Astrocyte of the spinal cord (primary cell): ENCODE results near the gene AXIN1.

Experiments used
- DNase-seq: peaks from one replicate; pipeline ENCODE4 v3.0.0; 2011; ENCODE audit warnings: low read depth, low spot score
- H3K4me3 ChIP-seq: 2 replicates; pipeline ENCODE4 v1.5.1; 2011; ENCODE audit warnings: low read depth, mild to moderate bottlenecking, low read length, moderate library complexity
- in situ Hi-C: cut with HindIII; loops from 2 replicates; pipeline ENCODE4 v1.10.0; 2017; ENCODE audit warnings: low sequenced_read_pairs
- TF ChIP-seq, protein P1 (sequence below): IDR thresholded peaks from 2 replicates; pipeline ENCODE4 v1.5.1; 2012; ENCODE audit warnings: low read depth, mild to moderate bottlenecking, low read length, inconsistent platforms

AXIN1 gene

DNA sequence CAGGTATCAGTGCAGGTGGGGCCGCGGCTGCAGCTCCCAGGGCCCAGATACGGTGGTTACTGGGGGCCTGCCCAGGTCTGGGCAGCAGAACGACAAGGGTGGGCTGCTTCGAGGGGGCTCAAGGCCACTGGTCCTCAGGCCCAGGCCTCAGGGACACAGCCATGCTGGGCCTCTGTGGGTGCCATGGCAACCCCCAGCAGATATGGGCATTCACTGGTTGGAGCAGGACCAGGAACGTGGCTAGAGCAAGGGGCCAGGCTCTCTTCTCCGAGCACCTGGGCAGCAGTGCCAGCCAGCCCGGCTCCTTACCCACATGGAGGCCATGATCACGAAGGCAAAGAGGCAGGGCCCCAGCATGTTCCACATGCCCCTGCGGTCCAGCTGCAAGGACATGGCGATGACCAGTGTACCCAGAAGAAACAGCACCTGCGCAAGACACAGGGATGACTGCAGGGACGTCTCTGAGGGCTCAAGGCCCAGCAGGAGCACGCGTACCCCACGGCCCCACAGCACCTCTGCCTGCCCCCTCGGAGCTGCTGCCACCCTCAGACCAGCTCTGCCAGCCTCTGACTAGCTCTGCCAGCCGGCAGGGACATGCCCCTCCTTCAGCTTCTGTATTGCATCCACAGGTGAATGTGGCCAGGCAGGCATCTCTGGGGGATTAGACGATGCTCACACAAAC, 19.9 kb upstream of the AXIN1 start:
- no peak for DNase-seq
- in situ Hi-C loops, result no loop called here
- no peak overlapping the region for H3K4me3 ChIP-seq
- TF ChIP-seq, protein P1, sequence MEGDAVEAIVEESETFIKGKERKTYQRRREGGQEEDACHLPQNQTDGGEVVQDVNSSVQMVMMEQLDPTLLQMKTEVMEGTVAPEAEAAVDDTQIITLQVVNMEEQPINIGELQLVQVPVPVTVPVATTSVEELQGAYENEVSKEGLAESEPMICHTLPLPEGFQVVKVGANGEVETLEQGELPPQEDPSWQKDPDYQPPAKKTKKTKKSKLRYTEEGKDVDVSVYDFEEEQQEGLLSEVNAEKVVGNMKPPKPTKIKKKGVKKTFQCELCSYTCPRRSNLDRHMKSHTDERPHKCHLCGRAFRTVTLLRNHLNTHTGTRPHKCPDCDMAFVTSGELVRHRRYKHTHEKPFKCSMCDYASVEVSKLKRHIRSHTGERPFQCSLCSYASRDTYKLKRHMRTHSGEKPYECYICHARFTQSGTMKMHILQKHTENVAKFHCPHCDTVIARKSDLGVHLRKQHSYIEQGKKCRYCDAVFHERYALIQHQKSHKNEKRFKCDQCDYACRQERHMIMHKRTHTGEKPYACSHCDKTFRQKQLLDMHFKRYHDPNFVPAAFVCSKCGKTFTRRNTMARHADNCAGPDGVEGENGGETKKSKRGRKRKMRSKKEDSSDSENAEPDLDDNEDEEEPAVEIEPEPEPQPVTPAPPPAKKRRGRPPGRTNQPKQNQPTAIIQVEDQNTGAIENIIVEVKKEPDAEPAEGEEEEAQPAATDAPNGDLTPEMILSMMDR, result no peak

DNA sequence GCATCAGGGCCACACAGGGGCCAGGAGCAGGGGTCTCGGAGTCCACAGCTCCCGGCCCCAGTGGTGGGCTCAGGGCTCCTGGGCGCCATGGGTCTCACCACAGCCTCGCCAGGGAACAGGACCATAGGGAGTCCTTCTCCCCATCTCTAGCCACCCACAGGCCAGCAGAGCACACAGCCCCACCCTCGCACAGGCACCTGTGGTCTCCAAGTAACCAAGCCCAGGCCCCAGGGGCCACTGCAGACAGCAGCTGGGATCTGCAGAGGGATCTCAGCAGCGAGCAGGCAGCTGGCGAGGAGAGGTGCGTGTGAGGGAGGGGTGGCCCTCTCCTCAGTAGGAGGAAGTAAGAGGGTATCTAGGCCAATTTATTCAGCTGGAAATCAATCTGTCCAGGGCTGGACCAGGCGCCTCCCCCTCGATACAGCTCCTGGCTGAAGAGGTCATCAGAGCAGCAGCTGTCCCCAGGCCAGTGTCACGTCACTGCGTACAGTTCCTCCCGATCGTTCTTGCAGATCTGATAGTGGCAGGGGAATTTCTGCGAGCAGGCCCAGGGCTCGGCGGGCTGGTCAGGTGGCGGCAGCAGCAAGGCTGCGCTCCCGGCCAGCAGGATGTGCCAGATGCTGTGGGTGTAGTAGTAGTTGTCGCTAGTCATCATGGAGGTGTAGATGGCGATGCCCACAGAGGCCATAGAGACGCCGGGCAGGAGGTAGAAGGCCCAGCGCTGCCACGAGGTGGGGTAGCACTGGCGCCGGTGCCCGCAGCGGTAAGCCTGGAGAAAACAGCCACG, 19.2 kb upstream of the AXIN1 start:
- TF ChIP-seq, protein P1, result no peak
- no peak for DNase-seq
- in situ Hi-C loops, result no loop called here
- H3K4me3 ChIP-seq, result no peak overlapping the region

DNA sequence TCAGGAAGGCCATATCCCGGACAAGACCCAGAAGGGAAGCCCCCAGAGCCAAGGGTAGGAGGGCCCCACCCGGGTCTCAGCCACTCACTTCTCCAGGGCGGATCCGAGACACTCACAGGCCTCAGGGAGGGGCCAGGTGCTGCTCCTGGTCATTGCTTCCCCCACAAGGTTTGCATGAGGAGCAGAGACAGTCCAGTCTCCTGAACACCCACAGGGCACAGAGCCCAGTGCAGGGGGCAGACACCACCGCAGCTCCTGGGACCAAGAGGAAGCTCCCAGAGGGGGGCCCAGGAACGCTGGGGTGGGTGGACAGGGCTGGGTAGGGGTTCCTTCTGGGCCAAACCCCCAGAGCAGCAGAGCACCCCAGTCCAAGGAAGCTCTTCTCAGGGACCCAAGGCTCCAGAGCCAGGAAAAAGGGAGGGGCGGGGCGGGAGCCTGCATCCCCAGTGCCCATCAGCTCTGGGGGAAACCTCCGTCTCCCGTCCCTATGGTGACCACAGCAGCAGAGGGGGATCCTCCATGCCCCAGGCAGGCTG, 18.5 kb upstream of the AXIN1 start:
- in situ Hi-C loops, result no loop called here
- no peak overlapping the region for H3K4me3 ChIP-seq
- TF ChIP-seq, protein P1, result no peak
- no peak for DNase-seq

DNA sequence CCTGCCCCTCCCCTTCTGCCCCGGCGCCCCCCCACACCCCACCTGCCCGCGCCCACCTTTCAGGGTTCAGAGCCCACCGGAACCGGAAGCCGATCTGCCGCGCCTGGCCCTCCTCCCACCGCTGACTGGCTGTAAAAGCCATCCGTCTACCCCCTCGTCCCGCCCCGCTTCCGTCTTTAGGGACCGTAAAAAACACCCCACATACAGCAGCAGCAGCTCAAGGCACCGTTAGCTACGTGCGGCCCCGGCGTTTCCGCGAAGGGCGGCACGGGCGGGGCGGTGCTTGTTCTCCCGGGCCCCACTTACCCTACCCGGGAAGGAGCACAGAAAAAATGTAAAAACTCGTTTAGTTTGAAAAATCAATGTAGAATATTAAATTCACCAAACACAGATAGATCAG, 17.9 kb upstream of the AXIN1 start, which contains the start of gene MRPL28:
MRPL28 (minus strand) TSS at position 96 of the 400 bp plus-strand sequence. CDS start 320 bp downstream, outside the sequence.
- in situ Hi-C loops, result no loop called here
- H3K4me3 ChIP-seq, result peak within 1 kb of the TSS; percentile 48
- TF ChIP-seq, protein P1, result no peak
- DNase-seq, result peak; percentile 95

DNA sequence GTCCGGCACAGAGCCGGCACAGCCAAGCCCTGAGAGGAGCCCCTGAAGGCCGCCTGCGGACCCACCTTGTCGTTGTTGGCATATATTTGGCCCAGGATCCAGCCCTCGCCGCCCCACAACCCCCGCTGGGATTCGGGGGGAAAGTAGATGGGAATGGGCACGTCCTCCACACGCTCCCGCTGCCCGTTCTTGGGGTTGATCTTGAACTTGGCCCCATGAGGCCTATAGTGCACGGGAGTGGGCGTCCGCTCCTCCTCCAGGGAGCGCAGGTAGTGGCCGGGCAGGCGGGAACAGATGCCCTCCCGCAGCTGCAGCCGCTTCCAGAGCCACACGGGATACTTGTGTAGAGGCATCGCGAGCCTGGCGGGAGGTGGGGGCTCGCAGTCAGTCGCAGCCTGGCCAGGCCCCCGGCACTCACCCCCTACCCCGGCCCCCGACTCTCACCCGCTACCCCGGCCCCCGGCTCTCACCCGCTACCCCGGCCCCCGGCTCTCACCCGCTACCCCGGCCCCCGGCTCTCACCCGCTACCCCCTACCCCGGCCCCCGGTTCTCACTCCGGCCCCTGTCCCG, 17.4 kb upstream of the AXIN1 start:
- DNase-seq, result peak; percentile 18
- TF ChIP-seq, protein P1, result no peak
- peak overlapping the region; percentile 48 for H3K4me3 ChIP-seq
- in situ Hi-C loops, result no loop called here

DNA sequence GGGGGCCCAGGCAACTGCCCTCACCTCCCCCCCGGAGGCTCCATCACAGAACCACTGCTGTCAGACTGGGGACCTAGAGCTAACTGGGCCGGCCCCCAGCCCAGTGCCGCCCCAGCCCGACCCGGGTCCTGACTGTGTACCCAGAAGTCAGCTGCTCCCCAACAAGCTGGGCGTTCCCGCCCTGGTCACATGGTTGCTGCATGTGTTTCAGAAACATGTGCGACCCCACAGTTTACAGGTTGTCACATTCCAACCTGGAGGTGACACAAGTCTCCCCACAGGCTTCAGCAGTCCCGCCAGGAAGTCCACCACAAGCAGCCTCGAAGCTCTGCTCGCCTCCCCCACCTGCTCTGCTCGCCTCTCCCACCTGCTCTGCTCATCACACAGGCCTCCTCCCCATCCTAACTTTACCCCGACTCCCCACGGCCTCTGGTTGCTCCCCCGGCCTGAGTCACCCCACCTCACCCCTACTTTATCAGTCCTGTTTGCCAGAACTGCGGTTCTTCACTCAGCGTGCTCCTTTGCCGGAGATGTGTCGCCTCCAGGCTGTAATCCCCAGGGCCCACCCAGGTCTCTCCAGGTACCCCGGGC, 16.8 kb upstream of the AXIN1 start:
- in situ Hi-C loops, result no loop called here
- TF ChIP-seq, protein P1, result no peak
- H3K4me3 ChIP-seq, result peak overlapping the region; percentile 48
- DNase-seq, result no peak
